Right atrium auricular region (tissue), 2 donors: Measurements from ENCODE around the gene NCOA6. TPM values are rescaled to one million over a fixed set of nuclear protein-coding genes. Genes with fewer than 3 reads are reported as not detected.
"Not testable (repeated sequence)": the region's sequence is repeated elsewhere in the genome, so short reads cannot be mapped to it uniquely, and the experiment has no call there.

ENCODE experiments used
- DNase-seq: peaks from one replicate; pipeline ENCODE4 v3.0.0-alpha.2; 2019; ENCODE audit warnings: low spot score
- H3K27ac ChIP-seq, 2 donors: fragments of 200-600 bp; sonication (generic); 1 replicate in 1 of 2; 2 replicates in 1 of 2; pipeline ENCODE4 v1.5.1; 2016 to 2019
- H3K27me3 ChIP-seq, 2 donors: fragments of 200-600 bp; sonication (generic); one replicate each; pipeline versions ENCODE4 v1.5.1 to v1.6.0; 2017 to 2019
- H3K36me3 ChIP-seq: fragments of 200-600 bp; sonication (generic); one replicate; pipeline ENCODE4 v1.5.1; 2016
- H3K4me1 ChIP-seq, 2 donors: fragments of 200-600 bp; sonication (generic); one replicate each; pipeline versions ENCODE4 v1.5.1 to v1.6.0; 2017 to 2019
- H3K4me3 ChIP-seq, 2 donors: fragments of 200-600 bp; sonication (generic); 1 replicate in 1 of 2; 2 replicates in 1 of 2; pipeline ENCODE4 v1.5.1; 2017 to 2019; ENCODE audit warnings: mild to moderate bottlenecking in 1 of 2, moderate library complexity in 1 of 2
- H3K9me3 ChIP-seq, 2 donors: fragments of 200-600 bp; sonication (generic); one replicate each; pipeline ENCODE4 v1.5.1; 2019
- total RNA-seq, 2 donors: library from RNA; depleted of rRNA; stranded (reverse); fragments of >200 nt; gene quantifications; one replicate each; pipeline ENCODE4 v1.1.0, GENCODE V29; 2016
- TF ChIP-seq, protein P1 (sequence below), 2 donors: fragments of 200-600 bp; sonication (generic); IDR thresholded peaks; one replicate each; pipeline ENCODE4 v1.5.1; 2019; ENCODE audit warnings: antibody characterized with exemption in 2 of 2

Gene NCOA6
- total RNA-seq, 2 donors from 2014 or later = 18.2 to 18.4 TPM

DNA sequence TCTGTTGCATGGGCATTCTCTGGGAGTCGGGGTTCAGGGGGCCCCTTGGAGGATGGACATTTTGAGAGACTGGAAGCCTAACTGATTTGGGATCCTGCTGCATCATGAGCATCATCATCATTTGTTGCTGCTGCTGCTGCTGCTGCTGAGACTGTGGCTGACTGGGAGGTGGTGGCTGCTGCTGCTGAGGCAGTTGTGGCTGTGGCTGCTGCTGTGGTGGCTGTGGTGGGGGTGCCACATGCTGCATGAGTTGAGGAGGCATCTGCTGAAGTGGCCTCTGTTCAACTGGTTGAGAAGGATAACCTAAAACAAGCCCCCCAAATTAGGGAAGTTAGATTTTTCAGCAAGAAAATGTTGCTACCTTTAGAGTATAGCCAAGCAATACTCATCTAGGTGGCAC is 82.4 kb downstream of the NCOA6 start:
- H3K27ac ChIP-seq = no peak overlapping the region
- no peak for DNase-seq
- peaks cover 0 to 8% of the 10 kb centered on the region in 2 donors for H3K4me1 ChIP-seq
- H3K27me3 ChIP-seq = no peaks in the 10 kb centered on the region
- H3K9me3 ChIP-seq = no peaks in the 10 kb centered on the region
- TF ChIP-seq, protein P1, sequence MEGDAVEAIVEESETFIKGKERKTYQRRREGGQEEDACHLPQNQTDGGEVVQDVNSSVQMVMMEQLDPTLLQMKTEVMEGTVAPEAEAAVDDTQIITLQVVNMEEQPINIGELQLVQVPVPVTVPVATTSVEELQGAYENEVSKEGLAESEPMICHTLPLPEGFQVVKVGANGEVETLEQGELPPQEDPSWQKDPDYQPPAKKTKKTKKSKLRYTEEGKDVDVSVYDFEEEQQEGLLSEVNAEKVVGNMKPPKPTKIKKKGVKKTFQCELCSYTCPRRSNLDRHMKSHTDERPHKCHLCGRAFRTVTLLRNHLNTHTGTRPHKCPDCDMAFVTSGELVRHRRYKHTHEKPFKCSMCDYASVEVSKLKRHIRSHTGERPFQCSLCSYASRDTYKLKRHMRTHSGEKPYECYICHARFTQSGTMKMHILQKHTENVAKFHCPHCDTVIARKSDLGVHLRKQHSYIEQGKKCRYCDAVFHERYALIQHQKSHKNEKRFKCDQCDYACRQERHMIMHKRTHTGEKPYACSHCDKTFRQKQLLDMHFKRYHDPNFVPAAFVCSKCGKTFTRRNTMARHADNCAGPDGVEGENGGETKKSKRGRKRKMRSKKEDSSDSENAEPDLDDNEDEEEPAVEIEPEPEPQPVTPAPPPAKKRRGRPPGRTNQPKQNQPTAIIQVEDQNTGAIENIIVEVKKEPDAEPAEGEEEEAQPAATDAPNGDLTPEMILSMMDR (IDR thresholded peaks at IDR 0.05) = no peak
- no peak overlapping the region for H3K4me3 ChIP-seq
- H3K36me3 ChIP-seq = peaks cover 43% of the 10 kb centered on the region

DNA sequence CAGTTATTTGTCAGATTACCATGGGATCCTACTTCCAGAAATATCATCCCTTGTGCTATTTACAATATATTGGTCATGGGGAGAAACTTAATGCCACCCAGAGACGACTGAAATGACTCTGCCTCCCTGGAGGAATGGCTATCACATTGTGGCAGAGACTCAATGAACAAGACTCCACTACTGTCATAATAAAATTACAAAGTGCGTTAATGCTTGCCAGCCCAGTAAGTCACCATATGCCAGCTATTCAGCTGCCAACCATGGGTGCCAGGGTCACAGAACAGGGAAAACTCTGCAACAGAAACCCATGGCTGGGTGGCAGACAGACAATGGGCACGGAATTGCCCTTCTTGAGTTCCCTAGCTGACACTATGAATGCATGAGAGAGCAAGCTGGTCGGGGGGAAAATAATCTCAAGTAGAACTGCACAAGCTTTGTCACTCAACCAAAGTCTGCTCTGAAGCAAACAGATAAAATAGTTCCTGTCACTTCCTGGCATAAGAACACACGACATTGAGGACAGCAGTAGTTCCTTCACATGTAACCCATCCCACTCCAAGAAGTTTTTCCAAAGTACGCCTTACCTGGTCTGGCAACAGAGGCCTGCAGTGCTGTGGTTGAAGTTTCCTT is 89.2 kb downstream of the NCOA6 start:
- DNase-seq = no peak
- Histone ChIP-seq H3K4me3 (no peak overlapping the region), H3K4me1 (no peaks in the 10 kb centered on the region), H3K9me3 (no peaks in the 10 kb centered on the region), H3K36me3 (peaks cover 6% of the 10 kb centered on the region), H3K27ac (peak overlapping the region in 1 of 2 donors; percentile 4), H3K27me3 (no peaks in the 10 kb centered on the region)
- TF ChIP-seq, protein P1 (IDR thresholded peaks at IDR 0.05) = no peak

DNA sequence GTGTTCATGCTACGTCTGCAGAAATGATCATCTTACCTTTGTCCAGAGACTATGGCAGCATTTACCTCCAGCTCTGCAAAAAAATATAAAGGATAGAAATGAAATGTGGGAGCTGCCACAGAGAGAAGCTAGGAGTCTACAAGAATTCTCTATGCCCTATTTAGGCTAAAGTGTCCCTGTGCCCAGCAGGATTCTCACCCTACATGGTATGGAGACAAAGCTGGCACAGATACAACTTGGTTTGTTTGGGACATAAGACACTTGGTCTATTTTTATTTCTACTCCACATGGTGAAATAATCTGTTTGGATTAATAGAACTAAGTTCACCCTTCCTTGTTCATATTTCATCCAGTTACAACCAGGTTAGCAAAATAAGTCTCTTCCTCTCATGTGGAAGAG is 92.9 kb downstream of the NCOA6 start:
- Histone ChIP-seq H3K9me3 (no peaks in the 10 kb centered on the region), H3K36me3 (peaks cover 7% of the 10 kb centered on the region), H3K4me1 (no peaks in the 10 kb centered on the region), H3K27ac (peak overlapping the region; percentile 33 to 60), H3K27me3 (no peaks in the 10 kb centered on the region), H3K4me3 (peak overlapping the region in 1 of 2 donors; percentile 3)
- TF ChIP-seq, protein P1 (IDR thresholded peaks at IDR 0.05) = no peak
- DNase-seq = no peak

DNA sequence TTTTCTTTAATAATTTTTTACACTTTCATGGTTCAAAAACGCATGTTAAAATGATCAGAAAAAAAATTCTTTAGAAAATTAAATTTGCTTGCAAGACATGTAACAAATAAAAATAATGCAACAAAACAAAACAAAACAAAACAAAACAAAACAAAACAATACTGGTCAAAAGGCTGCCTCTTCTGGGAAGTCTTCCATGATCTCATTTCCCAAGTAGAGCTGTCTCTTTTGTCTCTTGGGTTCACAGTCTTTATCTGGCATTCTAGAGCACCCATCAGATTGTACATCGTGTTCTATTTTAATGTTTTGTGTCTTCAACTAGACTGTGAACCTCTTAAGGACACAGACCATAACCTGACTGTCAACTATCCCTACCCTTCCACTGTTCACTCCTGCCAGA is 96.0 kb downstream of the NCOA6 start:
- Histone ChIP-seq H3K9me3 (no peaks in the 10 kb centered on the region), H3K36me3 (peaks cover 33% of the 10 kb centered on the region), H3K4me1 (no peaks in the 10 kb centered on the region), H3K4me3 (no peak overlapping the region), H3K27me3 (no peaks in the 10 kb centered on the region), H3K27ac (no peak overlapping the region)
- DNase-seq = no peak
- TF ChIP-seq, protein P1 (IDR thresholded peaks at IDR 0.05) = no peak

DNA sequence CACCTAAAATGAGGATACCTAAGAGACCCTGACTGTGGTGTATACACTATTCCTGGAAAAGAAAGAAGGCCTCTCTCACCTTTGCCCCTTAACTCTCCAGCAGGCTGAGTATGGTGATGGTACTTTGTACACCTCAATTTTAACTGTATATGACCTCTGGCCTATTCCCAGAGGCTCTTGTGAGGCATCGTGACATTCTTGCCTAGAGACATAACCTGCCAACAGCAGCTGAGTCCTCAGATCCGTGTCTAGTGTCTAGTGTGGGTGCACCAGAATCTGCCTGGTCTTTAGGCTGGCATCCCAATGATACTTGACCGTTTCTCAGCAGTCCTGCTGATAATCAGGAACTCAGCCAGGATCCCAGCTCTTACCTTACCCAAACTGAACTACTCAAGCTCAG is 101.3 kb downstream of the NCOA6 start:
- Histone ChIP-seq H3K27ac (peak overlapping the region in 1 of 2 donors; percentile 21), H3K9me3 (no peaks in the 10 kb centered on the region), H3K36me3 (peaks cover 41% of the 10 kb centered on the region), H3K4me3 (no peak overlapping the region), H3K27me3 (no peaks in the 10 kb centered on the region), H3K4me1 (no peaks in the 10 kb centered on the region)
- TF ChIP-seq, protein P1 (IDR thresholded peaks at IDR 0.05) = no peak
- no peak for DNase-seq

DNA sequence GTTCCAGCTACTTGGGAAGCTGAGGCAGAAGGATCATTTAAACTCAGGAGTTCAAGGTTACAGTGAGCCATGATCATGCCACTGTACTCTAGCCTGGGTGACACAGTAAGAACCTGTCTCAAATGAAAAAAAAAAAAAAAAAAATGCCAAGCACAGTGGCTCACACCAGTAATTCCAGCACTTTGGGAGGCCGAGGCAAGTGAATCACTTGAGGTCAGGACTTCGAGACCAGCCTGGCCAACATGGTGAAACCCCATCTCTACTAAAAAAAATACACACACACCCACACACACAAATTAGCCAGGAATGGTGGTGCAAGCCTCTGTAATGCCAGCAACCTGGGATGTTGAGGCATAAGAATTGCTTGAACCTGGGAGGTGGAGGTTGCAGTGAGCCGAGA is 102.9 kb downstream of the NCOA6 start:
- H3K4me3 ChIP-seq, DNase-seq, H3K4me1 ChIP-seq, H3K9me3 ChIP-seq, H3K27ac ChIP-seq, H3K27me3 ChIP-seq: not testable (repeated sequence)
- peaks cover 46% of the 10 kb centered on the region for H3K36me3 ChIP-seq
